ENCODE data around the gene ABHD17C. TPM values are rescaled to one million over a fixed set of nuclear protein-coding genes. Genes with fewer than 3 reads are reported as not detected.

ABHD17C gene
- total RNA-seq, 1 donor from 2014 or later, result 28.2 TPM

- Histone ChIP-seq H3K36me3 (peaks cover 13% of the 10 kb centered on the region), H3K4me1 (peaks cover 30% of the 10 kb centered on the region), H3K27me3 (ENCODE audit: low read depth) (no peaks in the 10 kb centered on the region), H3K27ac (peak overlapping the region; percentile 25), H3K9me3 (no peaks in the 10 kb centered on the region), H3K4me3 (no peak overlapping the region)
- TF ChIP-seq CTCF (IDR thresholded peaks at IDR 0.05), result no peak
- DNase-seq (no peak), ATAC-seq (no peak)
- intact Hi-C loops (cut with DNase I), result no loop called here
Measured at GRCh38 chr15:80747317-80748053, 52.4 kb downstream of the ABHD17C start.

GRCh38 chr15:80749589-80749988, 54.5 kb downstream of the ABHD17C start:
- Histone ChIP-seq H3K4me1 (peaks cover 10% of the 10 kb centered on the region), H3K36me3 (peaks cover 16% of the 10 kb centered on the region), H3K27me3 (ENCODE audit: low read depth) (no peaks in the 10 kb centered on the region), H3K9me3 (no peaks in the 10 kb centered on the region), H3K4me3 (no peak overlapping the region), H3K27ac (no peak overlapping the region)
- ATAC-seq, result no peak
- TF ChIP-seq CTCF (IDR thresholded peaks at IDR 0.05), result no peak
- intact Hi-C loops (cut with DNase I), result no loop called here
- DNase-seq, result no peak

GRCh38 chr15:80750575-80750974, 55.5 kb downstream of the ABHD17C start:
- peak in 1 of 2 donors; percentile 52 for ATAC-seq
- intact Hi-C loops (cut with DNase I), result no loop called here

GRCh38 chr15:80752204-80752603, 57.1 kb downstream of the ABHD17C start:
- H3K4me1 ChIP-seq, result no peaks in the 10 kb centered on the region
- no peak for ATAC-seq
- H3K27me3 ChIP-seq (ENCODE audit: low read depth), result no peaks in the 10 kb centered on the region
- no peak for DNase-seq
- no peaks in the 10 kb centered on the region for H3K9me3 ChIP-seq
- peaks cover 27% of the 10 kb centered on the region for H3K36me3 ChIP-seq
- H3K4me3 ChIP-seq, result no peak overlapping the region
- TF ChIP-seq CTCF (IDR thresholded peaks at IDR 0.05), result no peak
- intact Hi-C loops (cut with DNase I), result no loop called here
- H3K27ac ChIP-seq, result no peak overlapping the region

More at GRCh38 chr15:80750575-80750974, 55.5 kb downstream of the ABHD17C start:
- H3K9me3 ChIP-seq, result no peaks in the 10 kb centered on the region
- H3K4me3 ChIP-seq, result no peak overlapping the region
- no peak for TF ChIP-seq CTCF (IDR thresholded peaks at IDR 0.05)
- no peak for DNase-seq
- no peaks in the 10 kb centered on the region for H3K27me3 ChIP-seq (ENCODE audit: low read depth)
- H3K36me3 ChIP-seq, result peaks cover 21% of the 10 kb centered on the region
- no peaks in the 10 kb centered on the region for H3K4me1 ChIP-seq
- no peak overlapping the region for H3K27ac ChIP-seq

GRCh38 chr15:80753161-80753560, 58.1 kb downstream of the ABHD17C start:
- ATAC-seq, result no peak
- Histone ChIP-seq H3K27me3 (ENCODE audit: low read depth) (no peaks in the 10 kb centered on the region), H3K4me1 (no peaks in the 10 kb centered on the region), H3K9me3 (no peaks in the 10 kb centered on the region), H3K4me3 (no peak overlapping the region), H3K36me3 (peaks cover 27% of the 10 kb centered on the region), H3K27ac (no peak overlapping the region)
- DNase-seq, result no peak
- intact Hi-C loops (cut with DNase I), result no loop called here
- TF ChIP-seq CTCF (IDR thresholded peaks at IDR 0.05), result no peak

All from lower lobe of right lung (tissue), 2 donors.